Immature natural killer cell (primary cell): ENCODE results near the gene KLHL42. TPM values are rescaled to one million over a fixed set of nuclear protein-coding genes. Genes with fewer than 3 reads are reported as not detected.
A peak's percentile ranks its signal among the peaks of the same experiment; 100 is the strongest.
"Not testable (repeated sequence)": the region's sequence is repeated elsewhere in the genome, so short reads cannot be mapped to it uniquely, and the experiment has no call there.

Experiments used
- DNase-seq, 3 donors: peaks; one replicate each; pipeline ENCODE4 v3.0.0; 2022; ENCODE audit warnings: mixed read lengths in 1 of 3
- H3K27ac Mint-ChIP-seq, 6 donors: one replicate each; pipeline ENCODE4 v1.8.0; 2020; ENCODE audit warnings: mixed read lengths in 6 of 6, mild to moderate bottlenecking in 5 of 6, inconsistent platforms in 4 of 6, moderate library complexity in 3 of 6
- H3K27me3 Mint-ChIP-seq, 3 donors: one replicate each; pipeline ENCODE4 v1.8.0; 2020 to 2021; ENCODE audit warnings: low read depth in 3 of 3, mild to moderate bottlenecking in 3 of 3, mixed read lengths in 3 of 3, moderate library complexity in 3 of 3, inconsistent platforms in 1 of 3
- H3K36me3 Mint-ChIP-seq, 3 donors: one replicate each; pipeline ENCODE4 v1.8.0; 2020; ENCODE audit warnings: mixed read lengths in 3 of 3, inconsistent platforms in 2 of 3, mild to moderate bottlenecking in 2 of 3
- H3K4me1 Mint-ChIP-seq, 2 donors: one replicate each; pipeline ENCODE4 v1.8.0; 2020; ENCODE audit warnings: inconsistent platforms in 2 of 2, mild to moderate bottlenecking in 2 of 2, mixed read lengths in 2 of 2, moderate library complexity in 1 of 2
- H3K4me3 Mint-ChIP-seq, 5 donors: one replicate each; pipeline ENCODE4 v1.8.0; 2020; ENCODE audit warnings: mild to moderate bottlenecking in 5 of 5, mixed read lengths in 5 of 5, inconsistent platforms in 3 of 5, moderate library complexity in 3 of 5
- H3K9me3 Mint-ChIP-seq, 6 donors: one replicate each; pipeline ENCODE4 v1.8.0; 2020; ENCODE audit warnings: mild to moderate bottlenecking in 6 of 6, mixed read lengths in 6 of 6, inconsistent platforms in 4 of 6, moderate library complexity in 3 of 6
- polyA plus RNA-seq, 3 donors: library from polyadenylated mRNA; unstranded; fragments of 300-500 nt; fragmentation: Illumina TruSeq; gene quantifications; one replicate each; pipeline ENCODE4 v1.2.3, GENCODE V29; 2021

Gene KLHL42, protein sequence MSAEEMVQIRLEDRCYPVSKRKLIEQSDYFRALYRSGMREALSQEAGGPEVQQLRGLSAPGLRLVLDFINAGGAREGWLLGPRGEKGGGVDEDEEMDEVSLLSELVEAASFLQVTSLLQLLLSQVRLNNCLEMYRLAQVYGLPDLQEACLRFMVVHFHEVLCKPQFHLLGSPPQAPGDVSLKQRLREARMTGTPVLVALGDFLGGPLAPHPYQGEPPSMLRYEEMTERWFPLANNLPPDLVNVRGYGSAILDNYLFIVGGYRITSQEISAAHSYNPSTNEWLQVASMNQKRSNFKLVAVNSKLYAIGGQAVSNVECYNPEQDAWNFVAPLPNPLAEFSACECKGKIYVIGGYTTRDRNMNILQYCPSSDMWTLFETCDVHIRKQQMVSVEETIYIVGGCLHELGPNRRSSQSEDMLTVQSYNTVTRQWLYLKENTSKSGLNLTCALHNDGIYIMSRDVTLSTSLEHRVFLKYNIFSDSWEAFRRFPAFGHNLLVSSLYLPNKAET
- 10 to 100 TPM in 1 of 3 donors, 1 to 10 TPM in 2; 3.5 to 10.3 (median 5.7) TPM for polyA plus RNA-seq

DNA sequence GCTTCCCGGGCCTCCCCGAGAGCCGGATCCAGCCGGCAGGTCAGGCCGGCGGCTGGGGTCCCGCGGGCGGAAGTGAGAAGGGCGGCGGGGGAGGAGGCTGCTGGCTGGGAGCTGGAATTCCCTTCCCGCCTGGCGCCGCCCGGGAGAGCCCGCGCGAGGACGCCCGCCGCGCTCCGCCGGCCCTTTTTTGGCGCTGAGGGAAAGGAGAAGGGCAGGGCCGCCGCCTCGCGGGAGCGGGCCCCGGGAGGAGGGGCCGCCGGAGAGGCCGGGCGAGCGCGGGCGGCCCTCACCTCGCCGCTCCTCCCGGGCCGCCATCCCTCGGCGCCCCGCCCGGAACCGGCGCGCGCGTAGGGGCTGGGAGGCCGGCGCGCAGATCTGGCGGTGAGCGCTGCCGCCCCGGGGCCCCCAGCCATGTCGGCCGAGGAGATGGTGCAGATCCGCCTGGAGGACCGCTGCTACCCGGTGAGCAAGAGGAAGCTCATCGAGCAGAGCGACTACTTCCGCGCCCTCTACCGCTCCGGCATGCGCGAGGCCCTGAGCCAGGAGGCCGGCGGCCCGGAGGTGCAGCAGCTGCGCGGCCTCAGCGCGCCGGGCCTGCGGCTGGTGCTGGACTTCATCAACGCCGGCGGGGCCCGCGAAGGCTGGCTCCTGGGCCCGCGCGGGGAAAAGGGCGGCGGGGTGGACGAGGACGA lies at the start of gene KLHL42, which contains the start of gene MANSC4:
KLHL42 (plus strand) TSS at position 314 of the 692 bp plus-strand sequence; CDS start at position 412, 98 bp downstream.
MANSC4 (minus strand) TSS at position 317 of the 692 bp plus-strand sequence. CDS start 8,960 bp downstream, outside the sequence.
- DNase-seq, result peak; percentile 62 to 70 (median 66)
- peaks cover 0 to 4% (median 0%) of the 10 kb centered on the region in 3 donors for H3K36me3 Mint-ChIP-seq
- peaks cover 0 to 7% (median 3%) of the 10 kb centered on the region in 3 donors for H3K27me3 Mint-ChIP-seq
- peak within 1 kb of the TSS; percentile 87 to 90 (median 89) for H3K4me3 Mint-ChIP-seq
- H3K4me1 Mint-ChIP-seq, result peaks cover 31 to 38% of the 10 kb centered on the region in 2 donors
- H3K9me3 Mint-ChIP-seq, result no peaks in the 10 kb centered on the region
- peak within 1 kb of the TSS; percentile 53 to 84 (median 75) for H3K27ac Mint-ChIP-seq

DNA sequence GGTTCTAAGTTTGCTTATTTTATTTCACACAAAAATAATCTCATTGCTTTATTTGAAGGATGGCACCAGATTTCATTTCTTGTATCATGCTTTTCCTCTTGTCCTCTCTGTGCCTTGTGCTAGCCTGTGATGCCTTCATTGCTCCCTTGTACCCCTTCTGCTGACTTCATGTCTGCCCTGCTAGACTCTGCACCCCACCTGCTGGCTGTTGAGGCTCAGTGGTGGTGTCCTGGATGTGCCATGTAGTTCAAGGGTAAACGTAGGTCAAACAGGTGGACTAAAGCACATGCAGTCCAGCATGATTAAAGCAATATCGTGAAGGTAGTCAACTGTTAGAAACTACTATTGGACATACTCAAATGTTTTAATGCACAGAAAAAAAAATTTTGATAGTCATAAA lies 47.8 kb upstream of the KLHL42 start:
- Mint-ChIP-seq H3K9me3 (no peaks in the 10 kb centered on the region), H3K4me1 (no peaks in the 10 kb centered on the region), H3K27ac (no peak overlapping the region), H3K4me3 (no peak overlapping the region), H3K36me3 (peaks cover 14 to 34% (median 21%) of the 10 kb centered on the region in 3 donors), H3K27me3 (no peaks in the 10 kb centered on the region)
- no peak for DNase-seq

DNA sequence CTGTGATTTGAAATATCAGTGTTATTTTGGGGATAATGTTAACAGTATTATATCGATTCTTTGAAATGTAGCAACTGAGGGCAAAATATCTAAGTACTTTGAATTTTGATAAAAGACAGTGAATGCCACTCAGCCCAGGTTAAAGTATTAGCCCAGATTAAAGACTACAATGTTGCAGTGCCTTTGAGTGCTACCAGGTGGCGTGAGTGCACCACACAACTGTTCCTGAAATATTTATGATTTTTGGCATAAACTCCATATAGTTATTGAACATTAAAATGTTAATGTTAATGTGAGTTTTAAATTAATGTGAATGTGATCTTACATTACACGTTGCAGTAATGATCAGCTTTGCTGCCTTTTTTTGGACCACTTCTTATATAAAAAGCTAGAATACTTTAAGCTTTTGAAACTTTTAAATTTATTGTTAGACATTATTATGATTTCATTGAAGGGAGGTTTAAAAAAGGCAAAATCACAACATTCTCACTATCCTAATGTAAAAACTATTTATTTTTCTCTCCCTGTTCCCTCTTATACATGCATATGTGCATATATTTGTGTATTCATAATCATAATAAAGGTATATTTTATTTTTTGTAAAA lies 46.9 kb upstream of the KLHL42 start:
- Mint-ChIP-seq H3K4me1 (no peaks in the 10 kb centered on the region), H3K36me3 (peaks cover 16 to 37% (median 25%) of the 10 kb centered on the region in 3 donors)
- peak in 2 of 3 donors; percentile 4 to 20 for DNase-seq

DNA sequence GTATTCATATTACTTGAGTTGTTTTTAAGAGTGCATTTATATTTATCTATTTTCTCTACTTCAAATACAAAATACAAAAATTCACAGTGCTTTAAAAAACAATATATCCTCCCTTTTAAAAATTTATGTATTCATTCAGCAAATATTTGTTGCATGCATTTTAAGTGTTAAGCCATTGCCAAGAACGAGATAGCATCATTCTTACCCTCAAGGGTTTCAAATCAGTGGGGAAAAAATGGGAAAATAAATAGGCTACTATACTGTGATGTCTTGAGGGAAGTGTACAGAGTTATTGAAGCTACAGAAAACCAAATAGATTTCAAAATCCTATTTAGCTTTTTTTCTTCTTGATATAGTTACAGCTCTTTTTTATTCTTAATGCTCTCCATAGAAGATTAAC lies 46.2 kb upstream of the KLHL42 start:
- no peak overlapping the region for H3K27ac Mint-ChIP-seq
- no peaks in the 10 kb centered on the region for H3K9me3 Mint-ChIP-seq
- no peaks in the 10 kb centered on the region for H3K4me1 Mint-ChIP-seq

More for the DNA sequence above, 46.9 kb upstream of the KLHL42 start:
- Mint-ChIP-seq H3K27ac (no peak overlapping the region), H3K27me3 (no peaks in the 10 kb centered on the region), H3K4me3 (no peak overlapping the region), H3K9me3 (no peaks in the 10 kb centered on the region)

DNA sequence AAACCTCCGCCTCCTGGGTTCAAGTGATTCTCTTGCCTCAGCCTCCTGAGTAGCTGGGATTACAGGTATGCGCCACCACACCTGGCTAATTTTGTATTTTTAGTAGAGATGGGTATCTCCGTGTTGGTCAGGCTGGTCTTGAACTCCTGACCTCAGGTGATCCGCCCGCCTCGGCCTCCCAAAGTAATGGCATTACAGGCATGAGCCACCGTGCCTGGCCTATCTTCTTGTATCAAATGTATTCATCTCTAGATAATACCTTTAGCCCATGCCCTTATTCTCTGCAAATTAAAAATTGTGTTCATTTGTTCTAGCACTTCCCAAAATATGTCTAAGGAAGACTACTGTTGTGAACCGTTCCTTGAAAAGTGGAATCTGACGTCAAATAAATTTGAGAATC lies 45.7 kb upstream of the KLHL42 start:
- not testable (repeated sequence) for H3K9me3 Mint-ChIP-seq, H3K4me3 Mint-ChIP-seq, H3K27ac Mint-ChIP-seq, DNase-seq, H3K4me1 Mint-ChIP-seq, H3K27me3 Mint-ChIP-seq
- H3K36me3 Mint-ChIP-seq, result peaks cover 16 to 35% (median 23%) of the 10 kb centered on the region in 3 donors

More for the DNA sequence above, 46.2 kb upstream of the KLHL42 start:
- H3K36me3 Mint-ChIP-seq, result peaks cover 16 to 37% (median 25%) of the 10 kb centered on the region in 3 donors
- H3K27me3 Mint-ChIP-seq, result no peaks in the 10 kb centered on the region
- DNase-seq, result no peak
- no peak overlapping the region for H3K4me3 Mint-ChIP-seq

DNA sequence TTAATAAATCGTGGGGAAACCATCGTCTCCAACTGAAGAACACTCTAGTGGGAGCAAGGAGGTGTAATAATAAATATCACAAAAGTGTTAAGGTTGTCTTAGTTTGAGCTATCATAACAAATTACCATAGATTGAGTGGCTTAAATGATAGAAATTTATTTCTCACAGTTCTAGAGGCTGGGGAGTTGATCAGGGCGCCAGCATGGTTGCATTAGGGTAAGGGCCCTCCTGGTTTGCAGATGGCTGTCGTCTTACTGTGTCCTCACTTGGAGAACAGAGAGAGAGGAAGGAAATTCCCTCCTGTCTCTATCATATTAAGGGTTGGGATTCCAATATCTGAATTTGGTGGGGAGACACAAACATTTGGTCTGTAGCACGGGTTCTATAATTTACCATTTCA lies 36.4 kb upstream of the KLHL42 start:
- no peak for DNase-seq
- Mint-ChIP-seq H3K36me3 (peaks cover 10 to 34% (median 17%) of the 10 kb centered on the region in 3 donors), H3K4me1 (no peaks in the 10 kb centered on the region)

DNA sequence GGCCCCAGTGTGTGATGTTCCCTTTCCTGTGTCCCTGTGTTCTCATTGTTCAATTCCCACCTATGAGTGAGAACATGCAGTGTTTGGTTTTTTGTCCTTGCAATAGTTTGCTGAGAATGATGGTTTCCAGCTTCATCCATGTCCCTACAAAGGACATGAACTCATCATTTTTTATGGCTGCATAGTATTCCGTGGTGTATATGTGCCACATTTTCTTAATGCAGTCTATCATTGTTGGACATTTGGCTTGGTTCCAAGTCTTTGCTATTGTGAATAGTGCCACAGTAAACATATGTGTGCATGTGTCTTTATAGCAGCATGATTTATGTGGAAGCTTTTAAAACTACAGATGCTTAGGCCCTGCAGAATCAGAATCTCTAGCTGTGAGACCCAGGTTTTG lies 34.3 kb upstream of the KLHL42 start:
- not testable (repeated sequence) for H3K4me1 Mint-ChIP-seq, H3K9me3 Mint-ChIP-seq, H3K4me3 Mint-ChIP-seq, H3K27me3 Mint-ChIP-seq, H3K27ac Mint-ChIP-seq, DNase-seq
- peaks cover 3 to 29% (median 17%) of the 10 kb centered on the region in 3 donors for H3K36me3 Mint-ChIP-seq

More for the DNA sequence above, 36.4 kb upstream of the KLHL42 start:
- Mint-ChIP-seq H3K27me3 (peaks cover 0 to 4% (median 0%) of the 10 kb centered on the region in 3 donors), H3K27ac (no peak overlapping the region), H3K9me3 (no peaks in the 10 kb centered on the region), H3K4me3 (no peak overlapping the region)

DNA sequence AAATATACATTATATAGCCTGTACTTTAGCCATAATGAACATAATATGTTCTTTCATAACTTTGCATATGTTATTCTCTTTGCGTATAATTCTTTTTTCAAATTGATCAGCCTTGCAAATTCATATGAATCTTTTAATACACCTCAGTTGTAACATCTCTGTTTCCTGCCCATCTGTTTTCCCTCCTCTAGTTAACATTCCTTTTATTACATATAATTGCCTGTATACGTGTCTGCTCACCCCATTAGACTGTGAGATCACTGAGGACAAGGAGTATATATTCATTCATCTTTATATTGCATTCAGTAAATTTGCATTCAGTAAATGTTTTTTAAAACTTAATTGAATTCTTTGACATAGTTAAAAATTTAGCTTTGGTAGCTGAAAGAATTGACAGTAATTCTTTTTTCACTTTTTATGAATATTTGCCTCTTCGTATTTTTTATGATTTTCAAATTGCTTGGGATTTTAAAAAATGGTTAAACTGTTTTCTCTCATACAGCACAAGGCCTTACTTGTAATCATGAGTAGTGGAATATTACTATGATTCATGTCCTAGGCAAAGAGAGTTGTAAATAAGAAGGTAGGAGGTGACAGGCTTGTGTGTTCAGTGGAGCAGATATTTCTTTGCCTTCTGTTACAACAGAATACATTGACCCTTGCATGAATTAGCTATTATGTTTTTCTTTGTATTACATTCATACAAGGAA lies 32.8 kb upstream of the KLHL42 start:
- H3K4me1 Mint-ChIP-seq, result no peaks in the 10 kb centered on the region
- H3K27ac Mint-ChIP-seq, result no peak overlapping the region
- peaks cover 0 to 5% (median 0%) of the 10 kb centered on the region in 3 donors for H3K27me3 Mint-ChIP-seq
- H3K36me3 Mint-ChIP-seq, result peaks cover 3 to 28% (median 17%) of the 10 kb centered on the region in 3 donors
- H3K4me3 Mint-ChIP-seq, result no peak overlapping the region
- DNase-seq, result no peak
- no peaks in the 10 kb centered on the region for H3K9me3 Mint-ChIP-seq

DNA sequence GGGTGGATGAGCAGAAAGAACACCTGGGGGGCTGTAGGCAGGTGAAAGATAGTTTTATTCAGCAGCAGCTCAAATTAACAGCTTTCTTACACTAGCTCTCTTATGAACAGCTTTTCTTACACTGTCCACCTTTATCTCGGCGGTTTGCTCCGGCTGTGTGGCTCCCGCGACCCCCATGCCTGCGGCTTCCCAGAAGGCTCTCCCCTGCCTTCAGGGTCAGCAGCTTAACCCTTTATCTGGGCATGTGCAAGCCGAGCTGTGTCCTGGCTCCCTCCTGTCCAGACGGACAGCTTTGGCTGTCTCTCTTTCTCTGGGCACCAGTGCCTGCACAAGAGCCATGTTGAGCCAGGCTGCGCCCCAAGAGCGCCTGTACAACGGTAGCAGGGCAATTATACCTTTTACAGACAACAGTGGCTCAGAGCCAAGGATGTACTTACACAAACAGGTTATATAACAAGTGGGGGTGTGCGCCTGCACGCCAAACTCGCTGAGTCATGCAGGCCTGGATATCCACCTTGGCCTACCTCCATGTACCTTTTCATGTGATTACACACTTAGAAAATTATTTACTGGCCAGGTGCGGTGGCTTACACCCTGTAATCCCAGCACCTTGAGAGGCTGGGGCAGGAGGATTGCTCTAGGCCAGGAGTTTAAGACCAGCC lies 28.5 kb upstream of the KLHL42 start:
- DNase-seq, result no peak
- no peak overlapping the region for H3K27ac Mint-ChIP-seq
- peaks cover 9 to 23% (median 12%) of the 10 kb centered on the region in 3 donors for H3K36me3 Mint-ChIP-seq
- H3K9me3 Mint-ChIP-seq, result no peaks in the 10 kb centered on the region
- H3K4me3 Mint-ChIP-seq, result no peak overlapping the region
- peaks cover 0 to 1% (median 1%) of the 10 kb centered on the region in 3 donors for H3K27me3 Mint-ChIP-seq
- H3K4me1 Mint-ChIP-seq, result no peaks in the 10 kb centered on the region

DNA sequence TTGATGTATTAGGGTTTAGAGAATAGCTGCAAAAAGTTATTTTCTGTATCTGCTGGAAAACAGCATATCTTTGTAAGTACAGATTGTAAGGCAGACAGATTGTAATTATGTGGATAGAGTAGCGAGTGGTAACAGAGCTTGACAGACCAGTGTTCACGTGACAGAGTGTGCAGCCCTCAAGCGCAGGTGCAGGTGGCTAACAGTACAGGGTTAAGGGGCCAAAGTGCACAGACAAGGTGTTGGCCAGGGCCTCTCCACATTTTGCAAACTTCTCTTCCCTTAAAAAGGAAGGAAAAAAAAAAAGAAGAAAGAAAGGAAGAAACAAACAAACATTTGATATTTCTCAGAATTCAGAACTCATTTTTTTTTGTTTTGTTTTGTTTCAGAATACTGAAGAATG lies 25.2 kb upstream of the KLHL42 start:
- no peak for DNase-seq
- Mint-ChIP-seq H3K4me3 (no peak overlapping the region), H3K9me3 (no peaks in the 10 kb centered on the region), H3K27ac (no peak overlapping the region), H3K27me3 (peaks cover 0 to 1% (median 1%) of the 10 kb centered on the region in 3 donors), H3K36me3 (peaks cover 9 to 21% (median 17%) of the 10 kb centered on the region in 3 donors), H3K4me1 (no peaks in the 10 kb centered on the region)

DNA sequence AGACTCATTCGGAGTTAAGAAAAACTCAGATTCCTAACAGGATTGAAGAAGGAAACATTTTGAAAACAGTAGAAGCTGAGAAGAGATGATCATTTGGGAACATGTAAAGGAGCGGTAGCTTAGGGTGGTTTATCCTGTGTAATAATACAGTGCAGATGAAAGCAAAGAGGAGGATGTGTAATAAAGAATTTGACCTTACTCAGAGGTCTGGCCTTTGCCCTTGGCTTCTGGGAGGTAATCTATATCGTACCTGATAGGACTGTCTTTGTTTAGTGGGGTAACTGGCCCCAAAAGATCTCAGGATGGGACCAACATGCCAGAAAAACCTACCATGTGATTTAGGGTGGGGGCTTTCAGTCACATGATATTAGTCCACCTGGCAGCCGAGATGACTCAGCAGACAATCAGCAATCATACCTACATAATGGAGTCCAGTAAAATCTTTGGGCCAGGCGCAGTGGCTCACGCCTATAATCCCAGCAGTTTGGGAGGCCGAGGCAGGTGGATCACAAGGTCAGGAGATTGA lies 23.3 kb upstream of the KLHL42 start:
- H3K27me3 Mint-ChIP-seq, result peaks cover 0 to 1% (median 0%) of the 10 kb centered on the region in 3 donors
- H3K9me3 Mint-ChIP-seq, result no peaks in the 10 kb centered on the region
- no peaks in the 10 kb centered on the region for H3K4me1 Mint-ChIP-seq
- DNase-seq, result no peak
- H3K4me3 Mint-ChIP-seq, result no peak overlapping the region
- peak overlapping the region in 2 of 6 donors; percentile 6 to 51 for H3K27ac Mint-ChIP-seq
- H3K36me3 Mint-ChIP-seq, result peaks cover 9 to 21% (median 20%) of the 10 kb centered on the region in 3 donors

DNA sequence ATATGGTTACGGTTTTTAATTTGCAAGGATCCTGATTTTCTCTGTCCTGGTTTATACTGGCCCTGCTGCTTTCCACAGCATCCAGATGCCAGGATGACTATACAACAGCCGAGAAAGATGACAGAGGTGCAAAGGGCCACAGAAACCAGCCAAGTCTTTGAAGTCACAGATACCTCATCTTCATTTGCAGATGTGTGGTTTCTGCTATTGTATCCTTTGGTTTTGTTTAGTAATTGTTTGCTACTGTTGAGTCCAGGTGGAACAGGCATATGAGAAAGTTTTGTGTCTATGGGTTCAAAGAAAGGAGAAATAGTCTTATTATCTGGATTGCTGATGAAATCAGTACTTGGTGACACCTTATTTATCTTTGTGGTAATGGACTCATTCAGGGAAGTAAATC lies 17.3 kb upstream of the KLHL42 start:
- H3K27me3 Mint-ChIP-seq, result peaks cover 0 to 1% (median 0%) of the 10 kb centered on the region in 3 donors
- no peaks in the 10 kb centered on the region for H3K4me1 Mint-ChIP-seq
- no peaks in the 10 kb centered on the region for H3K9me3 Mint-ChIP-seq
- DNase-seq, result no peak
- H3K4me3 Mint-ChIP-seq, result no peak overlapping the region
- peaks cover 0 to 5% (median 0%) of the 10 kb centered on the region in 3 donors for H3K36me3 Mint-ChIP-seq
- H3K27ac Mint-ChIP-seq, result no peak overlapping the region
